Activated CD8-positive, alpha-beta memory T cell treated with anti-CD3 and anti-CD28 coated beads, Interleukin-2, amount 50 U/mL, for 4 hours (primary cell): ENCODE measurements around the gene MRPS30.
"Not testable (repeated sequence)": the region's sequence is repeated elsewhere in the genome, so short reads cannot be mapped to it uniquely, and the experiment has no call there.

Experiments
- DNase-seq: peaks from one replicate; pipeline ENCODE4 v3.0.0-alpha.2; 2020

MRPS30 gene

GRCh38 chr5:44808435-44809214, at the start of gene MRPS30:
MRPS30 (plus strand) TSS chr5:44808947; CDS start chr5:44808963, 16 bp downstream.
- peak; percentile 87 for DNase-seq

- DNase-seq, result no peak
These were observed 39.4 kb upstream of the MRPS30 start for GRCh38 chr5:44769200-44769876.

GRCh38 chr5:44769877-44770209, 38.9 kb upstream of the MRPS30 start:
- DNase-seq, result no peak

GRCh38 chr5:44770780-44771717, 37.7 kb upstream of the MRPS30 start:
- DNase-seq, result no peak

GRCh38 chr5:44772397-44772796, 36.4 kb upstream of the MRPS30 start:
- not testable (repeated sequence) for DNase-seq

- no peak for DNase-seq
These were observed 34.4 kb upstream of the MRPS30 start for GRCh38 chr5:44774279-44774880.

GRCh38 chr5:44779167-44779566, 29.6 kb upstream of the MRPS30 start:
- no peak for DNase-seq

GRCh38 chr5:44783634-44784315, 25.0 kb upstream of the MRPS30 start:
- DNase-seq, result no peak

- DNase-seq, result no peak
These were observed 21.0 kb upstream of the MRPS30 start for GRCh38 chr5:44787731-44788130.

- not testable (repeated sequence) for DNase-seq
These were observed 19.3 kb upstream of the MRPS30 start for GRCh38 chr5:44789372-44789995.

- DNase-seq, result not testable (repeated sequence)
These were observed 16.6 kb upstream of the MRPS30 start for GRCh38 chr5:44792031-44792673.

GRCh38 chr5:44794371-44794770, 14.4 kb upstream of the MRPS30 start:
- no peak for DNase-seq

- DNase-seq, result no peak
These were observed 13.3 kb upstream of the MRPS30 start for GRCh38 chr5:44795496-44795895.

GRCh38 chr5:44797841-44798240, 10.9 kb upstream of the MRPS30 start:
- DNase-seq, result no peak

GRCh38 chr5:44801992-44802391, 6.8 kb upstream of the MRPS30 start:
- no peak for DNase-seq

GRCh38 chr5:44806608-44807007, 2.1 kb upstream of the MRPS30 start:
- DNase-seq, result no peak

GRCh38 chr5:44807269-44807668, 1.5 kb upstream of the MRPS30 start:
- no peak for DNase-seq

GRCh38 chr5:44809215-44809955, 638 bp downstream of the MRPS30 start:
- DNase-seq, result peak; percentile 42

- DNase-seq, result no peak
These were observed 1.2 kb downstream of the MRPS30 start for GRCh38 chr5:44809956-44810420.

GRCh38 chr5:44814761-44815160, 6.0 kb downstream of the MRPS30 start:
- no peak for DNase-seq
